ENCODE results near the gene TBX4. TPM values are rescaled to one million over a fixed set of nuclear protein-coding genes. Genes with fewer than 3 reads are reported as not detected.

The TBX4 gene
- total and polyA plus RNA-seq, 2 of the 13 experiments (the other 11 are each of a cell fraction or from before 2014, with no cell fraction given), result 0.11 to 1.1 TPM

DNA sequence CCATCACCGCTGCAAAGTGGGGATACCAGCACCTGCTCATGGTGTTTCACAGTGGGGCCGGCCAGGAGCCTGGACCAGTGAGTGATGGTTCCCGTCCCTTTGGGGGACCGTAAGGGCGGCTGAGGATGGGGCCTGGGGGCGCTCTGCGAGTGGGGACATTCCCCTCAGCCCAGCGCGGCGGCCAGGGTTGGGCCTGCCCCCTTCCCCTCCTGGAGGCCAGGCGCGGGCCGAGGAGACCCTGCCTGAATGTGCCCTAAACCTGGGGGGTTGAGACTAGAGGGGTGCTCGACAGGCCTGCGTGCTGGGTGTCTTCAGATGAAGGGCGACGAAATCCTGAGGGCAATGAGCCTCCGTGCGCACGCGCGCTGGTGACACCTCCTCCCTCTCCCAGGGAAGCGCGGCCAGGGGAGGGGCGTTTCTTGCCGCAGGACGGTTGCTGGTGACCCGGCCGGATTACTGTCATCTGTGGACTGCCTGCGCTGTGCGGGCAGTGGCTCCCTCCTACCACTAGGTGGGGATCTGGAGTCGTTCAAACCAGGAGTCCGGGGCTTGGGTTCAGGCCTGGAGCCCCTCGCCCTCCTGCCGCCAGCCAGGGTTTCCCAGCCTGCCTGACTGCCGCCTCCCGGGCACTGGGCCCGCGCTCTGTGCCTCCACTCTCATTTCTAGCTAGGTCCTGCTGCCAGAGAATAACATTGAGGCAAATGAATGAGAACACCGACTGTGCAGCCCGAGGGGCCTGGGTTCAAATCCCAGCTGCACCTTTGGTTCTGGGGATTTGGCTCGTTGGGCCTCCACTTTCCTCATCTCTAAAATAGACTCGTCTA lies 35.5 kb upstream of the TBX4 start (continued):
- TF ChIP-seq ZNF17 (CRISPR knock-in tag; IDR thresholded peaks at IDR 0.05) (no peak), CREB1 (IDR thresholded peaks at IDR 0.05) (0 out of 2 replicates have a peak, but pooled peaks have one; percentile 13), CREB1 (CRISPR knock-in tag; IDR thresholded peaks at IDR 0.05) (no peak), HOXA3 (CRISPR knock-in tag; IDR thresholded peaks at IDR 0.05) (peak; percentile 74; the same call in 1 of the 2 replicates), ZFX (CRISPR knock-in tag; IDR thresholded peaks at IDR 0.05; ENCODE audit: low read depth) (peak; percentile 69), ZNF142 (CRISPR knock-in tag; IDR thresholded peaks at IDR 0.05) (peak; percentile 73), NFRKB (IDR thresholded peaks at IDR 0.05) (no peak), E2F1 (CRISPR knock-in tag; IDR thresholded peaks at IDR 0.05) (no peak), POGK (CRISPR knock-in tag; conservative IDR thresholded peaks at IDR 0.05) (0 out of 2 replicates have a peak, but pooled peaks have one; percentile 32), ZNF724P (CRISPR knock-in tag; IDR thresholded peaks at IDR 0.05; ENCODE audit: borderline replicate concordance) (peak; percentile 46; the same call in 1 of the 2 replicates), MIXL1 (CRISPR knock-in tag; IDR thresholded peaks at IDR 0.05) (peak; percentile 23; the same call in 1 of the 2 replicates), MED8 (CRISPR knock-in tag; IDR thresholded peaks at IDR 0.05; ENCODE audit: insufficient replicate concordance) (peak; percentile 54), ZNF772 (CRISPR knock-in tag; IDR thresholded peaks at IDR 0.05) (peak; percentile 55; the same call in 1 of the 2 replicates), ZNF576 (CRISPR knock-in tag; IDR thresholded peaks at IDR 0.05) (peak; percentile 24; the same call in 1 of the 2 replicates), ZNF770 (CRISPR knock-in tag; IDR thresholded peaks at IDR 0.05) (no peak)
- TF ChIP-seq, protein P1, sequence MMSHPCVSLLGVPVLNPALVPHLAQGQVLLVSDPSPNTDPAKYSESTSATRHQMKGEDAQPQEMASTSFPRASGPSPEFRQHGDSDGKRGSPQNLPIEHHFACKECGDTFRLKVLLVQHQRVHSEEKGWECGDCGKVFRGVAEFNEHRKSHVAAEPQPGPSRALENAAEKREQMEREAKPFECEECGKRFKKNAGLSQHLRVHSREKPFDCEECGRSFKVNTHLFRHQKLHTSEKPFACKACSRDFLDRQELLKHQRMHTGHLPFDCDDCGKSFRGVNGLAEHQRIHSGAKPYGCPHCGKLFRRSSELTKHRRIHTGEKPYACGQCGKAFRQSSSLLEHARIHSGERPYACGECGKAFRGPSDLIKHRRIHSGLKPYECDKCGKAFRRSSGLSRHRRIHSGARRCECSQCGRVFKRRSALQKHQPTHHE (CRISPR knock-in tag; IDR thresholded peaks at IDR 0.05; ENCODE audit: borderline replicate concordance), result 0 out of 2 replicates have a peak, but pooled peaks have one; percentile 39

Data from HepG2 (cell line).